ENCODE data around the gene IFNA14. TPM values are rescaled to one million over a fixed set of nuclear protein-coding genes. Genes with fewer than 3 reads are reported as not detected.
"Not testable (repeated sequence)": the region's sequence is repeated elsewhere in the genome, so short reads cannot be mapped to it uniquely, and the experiment has no call there.

The IFNA14 gene
- polyA plus RNA-seq, 1 donor: not detected

DNA sequence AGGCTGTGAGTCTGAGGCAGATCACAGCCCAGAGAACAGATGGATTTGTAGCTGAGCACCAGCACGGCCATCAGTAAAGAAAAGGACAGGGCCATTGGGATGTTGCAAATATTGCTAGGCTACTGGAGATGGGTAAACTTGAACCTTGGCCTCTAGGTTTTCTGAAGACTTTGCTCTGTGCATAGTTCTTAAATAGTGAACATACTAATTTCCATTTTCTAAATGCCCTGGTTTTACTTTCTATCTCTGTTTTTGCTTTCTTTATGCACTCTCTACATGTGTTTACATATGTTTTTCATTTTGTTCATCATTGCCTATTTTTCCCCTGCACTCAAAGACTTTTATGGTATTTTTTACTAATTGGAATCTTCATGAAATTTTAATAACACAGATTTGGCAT, 22.6 kb downstream of the IFNA14 start, which contains the start of gene IFNA16:
Gene IFNA16 (minus strand): TSS at position 101 of the 400 bp plus-strand sequence. CDS start 6 bp downstream, at position 95.
- DNase-seq: not testable (repeated sequence)

DNA sequence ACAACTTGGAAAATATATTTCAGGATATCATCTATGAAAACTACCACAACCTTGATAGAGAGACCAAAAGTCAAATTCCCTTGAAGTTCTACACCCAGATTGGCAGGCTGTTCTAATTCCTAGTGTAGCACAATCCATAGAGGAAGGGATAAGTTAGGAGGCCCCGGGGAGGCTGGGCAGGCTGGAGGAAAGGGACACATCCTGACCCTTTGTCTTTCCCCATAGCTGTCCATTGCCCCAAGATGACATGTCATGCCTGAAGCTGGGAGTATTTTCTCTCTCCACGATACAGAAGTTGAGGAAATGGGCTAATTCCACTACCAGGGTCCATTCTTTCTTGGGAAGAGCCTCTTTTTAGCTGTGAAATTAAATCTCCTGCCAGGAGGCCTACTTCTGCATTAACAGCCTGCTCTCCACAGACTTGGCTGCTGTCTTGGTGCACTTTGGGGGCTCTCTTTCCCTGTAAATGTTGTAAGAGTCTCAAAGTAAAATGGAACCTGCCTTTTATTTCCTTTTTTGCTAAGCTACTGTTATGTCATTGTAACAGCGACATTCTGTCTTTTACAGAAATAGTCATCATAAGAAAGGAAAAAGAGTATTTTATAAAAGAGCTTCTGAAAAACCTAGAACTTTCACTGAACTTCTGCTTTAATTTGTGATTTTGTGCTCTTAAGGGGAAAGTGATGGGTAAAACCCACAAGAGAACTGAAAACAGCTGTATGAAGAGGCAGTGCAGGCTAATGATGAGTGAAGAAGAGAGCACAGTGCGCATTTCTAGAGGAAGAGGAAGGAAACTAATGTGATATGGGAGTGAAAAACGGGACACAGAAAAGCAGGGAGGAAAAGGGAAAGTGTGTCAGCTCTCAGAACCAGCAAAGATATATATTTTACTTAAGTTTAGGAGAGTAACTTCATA, 26.1 kb downstream of the IFNA14 start:
- DNase-seq: not testable (repeated sequence)

DNA sequence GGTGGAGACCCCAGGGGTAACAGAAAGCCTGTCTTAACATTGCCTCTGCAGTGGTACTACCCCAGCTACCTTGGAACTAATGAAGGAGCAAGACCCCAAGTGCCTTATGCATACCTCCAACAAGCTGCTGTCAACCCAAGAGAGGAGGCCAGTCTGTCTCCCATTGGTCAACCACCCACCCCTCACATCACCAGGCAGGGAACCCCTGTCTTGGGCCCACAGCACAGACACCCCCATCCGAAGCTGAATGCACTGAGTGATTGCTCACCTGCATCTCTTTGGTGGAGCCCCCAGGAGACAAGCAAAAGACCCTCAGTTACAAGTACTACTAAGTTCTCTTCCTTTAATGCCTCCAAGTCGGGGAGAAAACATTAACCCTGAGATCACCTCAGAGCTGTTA, 27.6 kb downstream of the IFNA14 start:
- DNase-seq: not testable (repeated sequence)

DNA sequence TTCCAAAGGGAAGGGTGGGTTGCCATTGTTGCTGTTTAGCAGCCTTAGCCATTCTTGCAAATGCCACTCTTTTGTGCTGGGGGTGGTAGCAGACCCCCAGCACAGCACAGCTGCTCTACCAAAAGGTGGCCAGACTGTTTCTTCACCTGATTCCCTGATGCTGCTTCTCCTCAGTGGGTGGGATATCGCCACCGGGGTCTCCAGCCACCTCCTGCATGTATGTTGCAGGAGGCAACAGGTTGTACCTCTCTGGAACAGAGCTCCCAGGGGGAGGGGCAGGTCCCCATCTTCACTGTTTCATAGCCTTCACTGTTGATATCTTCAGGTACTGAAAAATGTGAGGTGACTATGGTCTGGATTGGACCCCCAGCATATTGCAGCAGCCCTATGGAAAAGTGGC, 29.0 kb downstream of the IFNA14 start:
- not testable (repeated sequence) for DNase-seq

DNA sequence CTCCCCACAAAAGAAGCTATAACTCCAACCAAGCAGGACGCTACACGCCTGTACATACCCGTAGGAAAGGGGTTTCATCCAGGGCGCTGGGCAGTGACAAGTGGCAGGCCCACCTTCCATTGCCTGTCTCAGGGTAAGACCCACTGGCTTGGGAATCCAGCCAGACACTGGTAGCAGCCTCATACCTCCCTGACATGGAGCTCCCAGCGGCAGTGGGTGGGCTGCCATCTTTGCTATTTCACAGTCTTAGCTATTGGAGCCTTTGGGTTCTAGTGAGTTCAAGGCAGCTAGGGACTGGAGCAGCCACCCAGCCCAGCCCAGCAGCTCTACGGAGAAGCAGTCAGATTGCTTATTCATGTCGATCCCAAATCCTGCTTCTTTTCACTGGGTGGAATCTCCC, 29.5 kb downstream of the IFNA14 start:
- DNase-seq: no peak

DNA sequence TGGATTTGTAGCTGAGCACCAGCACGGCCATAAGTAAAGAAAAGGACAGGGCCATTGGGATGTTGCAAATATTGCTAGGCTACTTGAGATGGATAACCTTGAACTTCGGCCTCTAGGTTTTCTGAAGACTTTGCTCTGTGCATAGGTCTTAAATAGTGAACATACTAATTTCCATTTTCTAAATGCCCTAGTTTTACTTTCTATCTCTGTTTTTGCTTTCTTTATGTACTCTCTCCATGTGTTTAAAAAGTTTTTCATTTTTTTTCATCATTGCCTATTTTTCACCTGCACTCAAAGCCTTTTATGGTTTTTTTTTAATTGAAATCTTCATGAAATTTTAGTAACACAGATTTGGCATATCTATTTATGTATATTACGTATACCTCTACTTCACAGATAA, 32.8 kb downstream of the IFNA14 start, which contains the start of gene IFNA10:
Gene IFNA10 (minus strand): TSS at position 101 of the 400 bp plus-strand sequence. CDS start 46 bp downstream, at position 55.
- not testable (repeated sequence) for DNase-seq

DNA sequence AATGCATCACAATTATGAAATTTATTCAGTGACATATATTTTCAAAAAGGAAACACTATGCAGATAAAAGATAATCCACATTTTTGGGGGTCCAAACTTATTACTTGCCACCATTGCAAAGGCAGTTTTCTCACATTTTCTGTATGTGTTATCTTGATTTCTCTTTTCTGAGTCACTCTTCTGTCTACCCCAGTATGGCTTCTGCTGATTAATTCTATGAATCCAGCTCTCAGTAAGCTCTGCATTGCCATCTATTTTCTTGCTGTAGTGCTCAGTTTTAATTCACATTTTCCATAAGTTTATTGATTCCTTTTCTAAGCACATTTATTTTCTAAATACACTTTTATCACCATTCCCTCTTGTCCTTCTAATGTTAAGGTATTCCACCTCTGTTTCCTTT, 34.6 kb downstream of the IFNA14 start:
- no peak for DNase-seq

DNA sequence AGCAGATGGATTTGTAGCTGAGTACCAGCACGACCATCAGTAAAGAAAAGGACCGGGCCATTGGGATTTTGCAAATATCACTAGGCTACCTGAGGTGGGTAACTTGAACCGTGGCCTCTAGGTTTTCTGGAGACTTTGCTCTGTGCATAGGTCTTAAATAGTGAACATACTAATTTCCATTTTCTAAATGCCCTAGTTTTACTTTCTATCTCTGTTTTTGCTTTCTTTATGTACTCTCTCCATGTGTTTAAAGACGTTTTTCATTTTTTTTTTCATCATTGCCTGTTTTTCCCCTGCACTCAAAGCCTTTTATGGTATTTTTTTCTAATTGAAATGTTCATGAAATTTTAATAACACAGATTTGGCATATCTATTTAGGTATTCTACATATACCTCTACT, 37.7 kb downstream of the IFNA14 start, which contains the start of gene IFNA7:
Gene IFNA7 (minus strand): TSS at position 101 of the 400 bp plus-strand sequence. CDS start 40 bp downstream, at position 61.
- DNase-seq: not testable (repeated sequence)

DNA sequence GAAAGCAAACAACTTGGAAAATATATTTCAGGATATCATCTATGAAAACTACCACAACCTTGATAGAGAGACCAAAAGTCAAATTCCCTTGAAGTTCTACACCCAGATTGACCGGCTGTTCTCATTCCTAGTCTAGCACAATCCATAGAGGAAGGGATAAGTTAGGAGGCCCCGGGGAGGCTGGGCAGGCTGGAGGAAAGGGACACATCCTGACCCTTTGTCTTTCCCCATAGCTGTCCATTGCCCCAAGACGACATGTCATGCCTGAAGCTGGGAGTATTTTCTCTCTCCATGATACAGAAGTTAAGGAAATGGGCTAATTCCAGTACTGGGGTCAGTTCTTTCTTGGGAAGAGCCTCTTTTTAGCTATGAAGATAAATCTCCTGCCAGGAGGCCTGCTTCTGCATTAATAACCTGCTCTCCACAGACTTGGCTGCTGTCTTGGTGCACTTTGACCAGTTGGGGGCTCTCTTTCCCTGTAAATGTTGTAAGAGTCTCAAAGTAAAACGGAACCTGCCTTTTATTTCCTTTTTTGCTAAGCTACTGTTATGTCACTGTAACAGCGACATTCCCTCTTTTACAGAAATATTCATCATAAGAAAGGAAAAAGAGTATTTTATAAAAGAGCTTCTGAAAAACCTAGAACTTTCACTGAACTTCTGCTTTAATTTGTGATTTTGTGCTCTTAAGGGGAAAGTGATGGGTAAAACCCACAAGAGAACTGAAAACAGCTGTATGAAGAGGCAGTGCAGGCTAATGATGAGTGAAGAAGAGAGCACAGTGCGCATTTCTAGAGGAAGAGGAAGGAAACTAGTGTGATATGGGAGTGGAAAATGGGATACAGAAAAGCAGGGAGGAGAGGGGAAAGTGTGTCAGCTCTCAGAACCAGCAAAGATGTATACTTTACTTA, 44.7 kb downstream of the IFNA14 start:
- peak; percentile 6 for DNase-seq

Other genes with a start within 250 kb of the IFNA14 start
- gene HACD4, start 208.4 kb downstream of the IFNA14 start, polyA plus RNA-seq (ENCODE audit: insufficient read length): 3.6 TPM
- gene IFNB1, start 162.1 kb downstream of the IFNA14 start, polyA plus RNA-seq (ENCODE audit: insufficient read length): not detected
- not detected for gene IFNW1, start 98.2 kb downstream of the IFNA14 start, polyA plus RNA-seq (ENCODE audit: insufficient read length)
- gene IFNA21, start 73.3 kb downstream of the IFNA14 start, polyA plus RNA-seq (ENCODE audit: insufficient read length): not detected
- not detected for gene IFNA4, start 52.4 kb downstream of the IFNA14 start, polyA plus RNA-seq (ENCODE audit: insufficient read length)
- not detected for gene IFNA7, start 37.8 kb downstream of the IFNA14 start, polyA plus RNA-seq (ENCODE audit: insufficient read length)
- gene IFNA10, start 32.9 kb downstream of the IFNA14 start, polyA plus RNA-seq (ENCODE audit: insufficient read length): not detected
- not detected for gene IFNA16, start 22.7 kb downstream of the IFNA14 start, polyA plus RNA-seq (ENCODE audit: insufficient read length)
- not detected for gene IFNA17, start 11.8 kb downstream of the IFNA14 start, polyA plus RNA-seq (ENCODE audit: insufficient read length)
- gene IFNA5, start 65.3 kb upstream of the IFNA14 start, polyA plus RNA-seq (ENCODE audit: insufficient read length): not detected
- gene KLHL9, start 95.4 kb upstream of the IFNA14 start, polyA plus RNA-seq (ENCODE audit: insufficient read length): 53.7 TPM
- gene IFNA6, start 110.9 kb upstream of the IFNA14 start, polyA plus RNA-seq (ENCODE audit: insufficient read length): not detected
- gene IFNA13, start 128.1 kb upstream of the IFNA14 start, polyA plus RNA-seq (ENCODE audit: insufficient read length): not detected
- gene IFNA2, start 145.4 kb upstream of the IFNA14 start, polyA plus RNA-seq (ENCODE audit: insufficient read length): not detected
- not detected for gene IFNA8, start 169.1 kb upstream of the IFNA14 start, polyA plus RNA-seq (ENCODE audit: insufficient read length)
- gene IFNA1, start 200.4 kb upstream of the IFNA14 start, polyA plus RNA-seq (ENCODE audit: insufficient read length): not detected
- gene IFNE, start 242.3 kb upstream of the IFNA14 start, polyA plus RNA-seq (ENCODE audit: insufficient read length): 0.15 TPM

Measured in left kidney (tissue), 2 donors.